Measurements from ENCODE around the gene GMDS. TPM values are rescaled to one million over a fixed set of nuclear protein-coding genes. Genes with fewer than 3 reads are reported as not detected.
A peak's percentile ranks its signal among the peaks of the same experiment; 100 is the strongest.

Gene GMDS
- total and polyA plus RNA-seq, 11 donors = 4.5 to 10.7 (median 7.0) TPM

- TF ChIP-seq CTCF (IDR thresholded peaks at IDR 0.05) (no peak), POLR2A (IDR thresholded peaks at IDR 0.05) (no peak)
- 7 to 17% (median 13%) methylated on average over 40 to 60 of the region's 60 CpGs for WGBS, 4 donors
- intact Hi-C loops (cut with DNase I) = loop anchor here in 5 of 10 donors (5.0 to 10.0 kb wide), 4 partner anchors 73 to 221 kb away; no protein-coding TSS in a partner anchor
- peaks cover 0 to 81% (median 27%) of the 10 kb centered on the region in 9 donors for H3K27me3 ChIP-seq
- H3K36me3 ChIP-seq = no peaks in the 10 kb centered on the region
- H3K27ac ChIP-seq = peak overlapping the region in 11 of 12 donors; percentile 7 to 90 (median 70)
- ATAC-seq = peak in 3 of 4 donors; percentile 23 to 43 (median 39)
- H3K4me3 ChIP-seq = peak overlapping the region; percentile 28 to 89 (median 68)
- peaks cover 0 to 40% (median 1%) of the 10 kb centered on the region in 12 donors for H3K4me1 ChIP-seq
- peak in 3 of 5 donors; percentile 43 to 59 (median 52) for DNase-seq
- H3K9me3 ChIP-seq = no peaks in the 10 kb centered on the region
Observed at GRCh38 chr6:1613688-1614447, 631.5 kb downstream of the GMDS start.

DNA sequence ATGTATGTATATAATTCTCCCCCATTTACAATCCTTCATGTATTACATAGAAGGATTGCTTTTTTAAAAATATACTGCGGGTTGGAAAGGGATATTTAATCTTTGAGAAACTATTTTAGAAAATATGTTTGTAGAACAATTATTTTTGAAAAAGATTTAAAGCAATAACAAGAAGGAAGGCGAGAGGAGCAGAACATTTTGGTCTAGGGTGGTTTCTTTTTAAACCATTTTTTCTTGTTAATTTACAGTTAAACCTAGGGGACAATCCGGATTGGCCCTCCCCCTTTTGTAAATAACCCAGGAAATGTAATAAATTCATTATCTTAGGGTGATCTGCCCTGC lies 632.1 kb downstream of the GMDS start:
- WGBS, 4 donors = 21 to 35% (median 22%) methylated on average over 3 of the region's 3 CpGs
- no peak for ATAC-seq
- peak overlapping the region in 9 of 12 donors; percentile 57 to 90 (median 71) for H3K27ac ChIP-seq

GRCh38 chr6:1612974-1613306 lies 632.5 kb downstream of the GMDS start:
- no peak for TF ChIP-seq POLR2A (IDR thresholded peaks at IDR 0.05)
- no peak for TF ChIP-seq CTCF (IDR thresholded peaks at IDR 0.05)
- Histone ChIP-seq H3K9me3 (no peaks in the 10 kb centered on the region), H3K27me3 (peaks cover 4 to 86% (median 35%) of the 10 kb centered on the region in 9 donors), H3K27ac (peak overlapping the region in 7 of 12 donors; percentile 64 to 95 (median 88)), H3K36me3 (no peaks in the 10 kb centered on the region), H3K4me3 (peak overlapping the region; percentile 26 to 89 (median 68)), H3K4me1 (peaks cover 0 to 50% (median 4%) of the 10 kb centered on the region in 12 donors)
- 24 to 36% (median 30%) methylated on average over 7 of the region's 7 CpGs for WGBS, 4 donors
- ATAC-seq (no peak), DNase-seq (no peak)
- intact Hi-C loops (cut with DNase I) = loop anchor here in 5 of 10 donors (5.0 to 10.0 kb wide), 4 partner anchors 74 to 222 kb away; no protein-coding TSS in a partner anchor

More for the DNA sequence above, 632.1 kb downstream of the GMDS start:
- H3K4me1 ChIP-seq = peaks cover 0 to 46% (median 4%) of the 10 kb centered on the region in 12 donors
- DNase-seq = no peak
- TF ChIP-seq POLR2A (IDR thresholded peaks at IDR 0.05) (no peak), CTCF (IDR thresholded peaks at IDR 0.05) (no peak)
- no peaks in the 10 kb centered on the region for H3K9me3 ChIP-seq
- H3K4me3 ChIP-seq = peak overlapping the region in 11 of 12 donors; percentile 28 to 89 (median 68)
- H3K36me3 ChIP-seq = no peaks in the 10 kb centered on the region
- peaks cover under 1 to 82% (median 31%) of the 10 kb centered on the region in 9 donors for H3K27me3 ChIP-seq
- intact Hi-C loops (cut with DNase I) = loop anchor here in 5 of 10 donors (5.0 to 10.0 kb wide), 4 partner anchors 74 to 221 kb away; no protein-coding TSS in a partner anchor

GRCh38 chr6:1612299-1612973 lies 633.0 kb downstream of the GMDS start:
- no peak for TF ChIP-seq CTCF (IDR thresholded peaks at IDR 0.05)
- TF ChIP-seq POLR2A (IDR thresholded peaks at IDR 0.05) = no peak
- Histone ChIP-seq H3K36me3 (no peaks in the 10 kb centered on the region), H3K4me3 (peak overlapping the region; percentile 26 to 89 (median 69)), H3K27ac (peak overlapping the region in 10 of 12 donors; percentile 47 to 95 (median 76)), H3K27me3 (peaks cover 7 to 88% (median 40%) of the 10 kb centered on the region in 9 donors), H3K4me1 (peaks cover 0 to 50% (median 4%) of the 10 kb centered on the region in 12 donors), H3K9me3 (no peaks in the 10 kb centered on the region)
- no peak for DNase-seq
- ATAC-seq = no peak
- intact Hi-C loops (cut with DNase I) = loop anchor here in 5 of 10 donors (5.0 to 10.0 kb wide), 4 partner anchors 75 to 222 kb away; no protein-coding TSS in a partner anchor
- 21 to 31% (median 24%) methylated on average over 10 of the region's 10 CpGs for WGBS, 4 donors

Data from heart left ventricle (tissue), 16 donors.